Measurements from ENCODE around the gene C10orf88. TPM values are rescaled to one million over a fixed set of nuclear protein-coding genes. Genes with fewer than 3 reads are reported as not detected.

The C10orf88 gene, protein sequence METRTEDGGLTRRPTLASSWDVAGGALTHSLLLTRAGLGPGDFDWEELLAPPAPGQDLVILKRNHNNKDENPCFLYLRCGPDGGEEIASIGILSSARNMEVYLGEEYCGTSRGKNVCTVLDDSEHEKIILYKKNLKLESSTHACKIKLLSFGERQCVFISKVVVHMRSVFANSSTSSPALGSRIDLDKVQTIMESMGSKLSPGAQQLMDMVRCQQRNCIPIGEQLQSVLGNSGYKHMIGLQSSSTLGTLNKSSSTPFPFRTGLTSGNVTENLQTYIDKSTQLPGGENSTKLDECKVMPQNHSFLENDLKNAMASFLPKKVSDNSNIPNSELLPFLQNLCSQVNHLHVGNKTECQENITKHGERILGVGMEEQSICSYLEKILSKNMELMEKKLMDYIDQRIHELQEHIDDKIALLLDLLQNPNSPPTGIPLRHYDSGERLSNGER
- total RNA-seq (2012; rRNA removed) = 5.6 and 9.6 TPM in 2 replicates

DNA sequence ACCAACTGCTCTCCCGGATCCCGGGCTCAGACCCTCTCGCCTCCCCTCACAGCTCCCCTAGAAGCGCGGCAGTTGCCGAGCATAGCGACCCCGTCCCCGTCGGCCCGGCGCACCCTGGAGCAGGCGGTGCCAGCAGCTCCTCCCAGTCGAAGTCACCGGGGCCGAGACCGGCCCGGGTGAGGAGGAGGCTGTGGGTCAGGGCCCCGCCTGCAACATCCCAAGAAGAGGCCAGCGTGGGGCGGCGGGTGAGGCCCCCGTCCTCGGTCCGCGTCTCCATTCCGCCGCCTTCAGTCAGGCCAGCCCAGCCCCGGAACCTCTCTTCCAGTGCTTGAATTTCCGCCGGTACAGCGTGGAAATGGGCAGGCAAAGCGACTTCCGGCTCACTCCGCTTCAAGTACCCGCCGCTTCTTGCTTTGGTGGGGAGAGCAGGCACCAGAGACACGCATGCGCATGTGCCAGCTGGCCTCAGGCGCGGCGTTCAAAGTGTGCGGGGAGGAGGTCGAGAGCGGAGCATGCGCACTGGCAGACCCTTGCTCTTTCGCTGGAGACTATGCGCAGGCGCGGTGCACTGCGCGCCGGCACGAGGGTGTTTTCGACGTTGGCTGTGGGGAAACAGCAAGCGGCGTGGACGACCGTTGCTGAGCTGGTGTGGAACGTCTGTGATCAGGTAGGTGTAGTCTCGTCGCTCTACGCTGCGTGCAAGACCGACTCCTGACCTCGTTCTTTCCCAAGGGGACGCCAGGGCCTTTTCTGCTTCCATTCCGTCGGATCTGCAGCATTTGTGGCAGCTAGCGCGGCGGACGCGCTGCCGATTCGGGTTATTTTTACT is at the start of gene C10orf88:
TSS of gene C10orf88 (minus strand) at position 326 of the 829 bp plus-strand sequence. CDS start at position 277, 49 bp downstream.
- H3K36me3 ChIP-seq (ENCODE audit: insufficient read depth, low read length) = peaks cover 12% of the 10 kb centered on the region
- no peaks in the 10 kb centered on the region for H3K27me3 ChIP-seq (ENCODE audit: control insufficient read depth, insufficient read depth, low read length)
- peaks cover 20% of the 10 kb centered on the region for H3K4me1 ChIP-seq (ENCODE audit: control insufficient read depth, insufficient read depth, low read length)
- no peaks in the 10 kb centered on the region for H3K9me3 ChIP-seq (replicated peaks; ENCODE audit: low read length)
- peak within 1 kb of the TSS; percentile 90 for H3K4me3 ChIP-seq (ENCODE audit: low read length)
- peak within 1 kb of the TSS; percentile 92 for H3K9ac ChIP-seq (ENCODE audit: low read depth, low read length)
- H3K4me2 ChIP-seq (ENCODE audit: low read length) = peak within 1 kb of the TSS; percentile 81

DNA sequence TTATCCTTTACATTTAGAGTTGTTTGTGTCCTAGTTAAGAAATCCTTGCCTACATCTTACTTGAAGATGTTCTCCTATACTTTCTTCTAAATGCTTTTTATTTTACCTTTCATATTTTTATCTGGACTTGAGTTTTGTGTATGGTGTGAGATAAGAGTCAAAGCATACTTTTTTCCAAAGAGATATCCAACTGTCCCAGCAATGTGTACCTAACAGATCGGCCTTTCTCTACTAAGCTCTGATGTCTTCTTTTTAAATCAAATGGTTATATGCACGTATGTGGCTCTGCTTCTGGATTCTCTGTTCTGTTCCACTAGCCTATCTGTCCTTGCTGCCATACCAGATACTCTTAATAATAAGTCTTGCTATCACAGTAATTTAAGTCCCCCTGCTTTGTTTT is 47.3 kb upstream of the C10orf88 start:
- Histone ChIP-seq H3K4me1 (ENCODE audit: control insufficient read depth, insufficient read depth, low read length) (no peaks in the 10 kb centered on the region), H3K36me3 (ENCODE audit: insufficient read depth, low read length) (no peaks in the 10 kb centered on the region), H3K9ac (ENCODE audit: low read depth, low read length) (no peak overlapping the region), H3K4me3 (ENCODE audit: low read length) (no peak overlapping the region), H3K4me2 (ENCODE audit: low read length) (no peak overlapping the region), H3K27me3 (ENCODE audit: control insufficient read depth, insufficient read depth, low read length) (no peaks in the 10 kb centered on the region), H3K9me3 (replicated peaks; ENCODE audit: low read length) (no peaks in the 10 kb centered on the region)

DNA sequence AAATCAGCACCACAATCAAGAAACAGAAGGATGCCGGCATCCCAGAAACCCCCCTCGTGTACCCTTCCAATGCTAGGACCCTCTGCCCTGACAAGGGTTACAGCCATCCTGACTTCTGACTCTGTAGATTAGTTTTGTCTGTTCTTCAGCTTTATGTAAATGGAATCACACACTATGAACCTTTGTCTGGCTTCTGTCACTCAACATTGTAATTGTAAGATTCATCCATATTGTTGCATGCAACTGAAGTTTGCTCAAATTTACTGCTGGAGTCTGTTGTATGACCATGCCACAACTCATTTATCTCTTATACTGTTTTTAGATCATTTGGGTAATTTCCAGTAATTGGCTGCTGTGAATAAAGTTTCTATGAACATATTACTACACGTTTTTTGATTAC is 46.1 kb upstream of the C10orf88 start:
- Histone ChIP-seq H3K4me3 (ENCODE audit: low read length) (no peak overlapping the region), H3K9me3 (replicated peaks; ENCODE audit: low read length) (no peaks in the 10 kb centered on the region)

DNA sequence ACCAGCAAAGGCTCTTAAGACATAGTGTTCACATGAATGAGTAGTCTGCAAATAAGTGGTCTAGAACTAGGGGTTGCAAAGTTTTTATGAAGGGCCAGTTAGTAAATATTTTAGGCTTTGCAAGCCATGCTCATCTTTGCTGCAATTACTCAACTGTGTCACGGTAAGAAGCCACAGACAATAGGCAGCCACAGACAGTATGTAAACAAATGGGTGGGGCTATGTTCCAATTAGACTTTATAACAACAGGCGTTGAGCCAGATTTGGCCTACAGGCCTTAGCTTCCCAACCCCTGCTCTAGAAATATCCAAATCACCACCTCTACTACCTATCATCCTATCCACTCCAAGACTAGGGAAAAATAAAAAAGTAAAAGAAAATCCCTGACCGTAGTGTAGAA is 45.3 kb upstream of the C10orf88 start:
- H3K27me3 ChIP-seq (ENCODE audit: control insufficient read depth, insufficient read depth, low read length) = no peaks in the 10 kb centered on the region
- no peak overlapping the region for H3K4me3 ChIP-seq (ENCODE audit: low read length)
- no peak overlapping the region for H3K4me2 ChIP-seq (ENCODE audit: low read length)
- H3K9ac ChIP-seq (ENCODE audit: low read depth, low read length) = no peak overlapping the region
- H3K9me3 ChIP-seq (replicated peaks; ENCODE audit: low read length) = no peaks in the 10 kb centered on the region
- H3K4me1 ChIP-seq (ENCODE audit: control insufficient read depth, insufficient read depth, low read length) = no peaks in the 10 kb centered on the region
- peaks cover 15% of the 10 kb centered on the region for H3K36me3 ChIP-seq (ENCODE audit: insufficient read depth, low read length)

More for the DNA sequence above, 46.1 kb upstream of the C10orf88 start:
- H3K9ac ChIP-seq (ENCODE audit: low read depth, low read length) = no peak overlapping the region
- peaks cover 10% of the 10 kb centered on the region for H3K36me3 ChIP-seq (ENCODE audit: insufficient read depth, low read length)
- no peak overlapping the region for H3K4me2 ChIP-seq (ENCODE audit: low read length)
- no peaks in the 10 kb centered on the region for H3K4me1 ChIP-seq (ENCODE audit: control insufficient read depth, insufficient read depth, low read length)
- H3K27me3 ChIP-seq (ENCODE audit: control insufficient read depth, insufficient read depth, low read length) = no peaks in the 10 kb centered on the region

GRCh38 chr10:122998934-122999333 is 44.9 kb upstream of the C10orf88 start:
- peaks cover 19% of the 10 kb centered on the region for H3K36me3 ChIP-seq (ENCODE audit: insufficient read depth, low read length)
- H3K4me3 ChIP-seq (ENCODE audit: low read length) = no peak overlapping the region

DNA sequence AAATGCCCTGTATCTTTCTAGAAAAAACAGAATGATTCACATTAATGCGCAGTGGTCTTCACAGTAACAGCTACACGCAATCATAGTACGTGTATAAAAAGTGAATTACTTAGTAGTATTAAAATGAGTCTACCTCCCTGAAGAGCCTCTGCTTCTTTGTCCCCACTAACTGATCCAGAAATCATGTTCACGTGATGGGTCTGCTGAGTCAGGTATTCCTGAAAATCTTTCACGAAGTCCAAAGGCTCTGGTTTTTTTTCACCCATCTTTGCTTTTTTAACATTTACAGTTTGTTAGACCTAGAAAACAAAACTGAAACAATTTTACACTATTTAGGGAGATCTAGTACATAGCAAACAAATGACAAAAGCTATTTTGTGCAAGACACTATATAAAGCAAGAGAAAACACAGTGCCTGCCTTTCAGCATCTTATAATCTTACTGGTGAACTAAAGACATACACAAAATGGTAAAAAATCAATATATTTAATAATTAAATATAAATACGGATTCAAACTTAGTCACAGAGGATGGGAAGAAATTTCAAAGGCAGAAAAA is 44.4 kb upstream of the C10orf88 start:
- H3K4me1 ChIP-seq (ENCODE audit: control insufficient read depth, insufficient read depth, low read length) = no peaks in the 10 kb centered on the region
- no peaks in the 10 kb centered on the region for H3K9me3 ChIP-seq (replicated peaks; ENCODE audit: low read length)
- H3K4me2 ChIP-seq (ENCODE audit: low read length) = no peak overlapping the region
- peaks cover 22% of the 10 kb centered on the region for H3K36me3 ChIP-seq (ENCODE audit: insufficient read depth, low read length)
- H3K9ac ChIP-seq (ENCODE audit: low read depth, low read length) = no peak overlapping the region
- no peak overlapping the region for H3K4me3 ChIP-seq (ENCODE audit: low read length)
- no peaks in the 10 kb centered on the region for H3K27me3 ChIP-seq (ENCODE audit: control insufficient read depth, insufficient read depth, low read length)

More at GRCh38 chr10:122998934-122999333, 44.9 kb upstream of the C10orf88 start:
- Histone ChIP-seq H3K9me3 (replicated peaks; ENCODE audit: low read length) (no peaks in the 10 kb centered on the region), H3K27me3 (ENCODE audit: control insufficient read depth, insufficient read depth, low read length) (no peaks in the 10 kb centered on the region), H3K4me1 (ENCODE audit: control insufficient read depth, insufficient read depth, low read length) (no peaks in the 10 kb centered on the region), H3K4me2 (ENCODE audit: low read length) (no peak overlapping the region), H3K9ac (ENCODE audit: low read depth, low read length) (no peak overlapping the region)

GRCh38 chr10:122997864-122998263 is 43.8 kb upstream of the C10orf88 start:
- no peaks in the 10 kb centered on the region for H3K4me1 ChIP-seq (ENCODE audit: control insufficient read depth, insufficient read depth, low read length)
- H3K9ac ChIP-seq (ENCODE audit: low read depth, low read length) = no peak overlapping the region
- H3K9me3 ChIP-seq (replicated peaks; ENCODE audit: low read length) = no peaks in the 10 kb centered on the region
- H3K27me3 ChIP-seq (ENCODE audit: control insufficient read depth, insufficient read depth, low read length) = no peaks in the 10 kb centered on the region
- H3K36me3 ChIP-seq (ENCODE audit: insufficient read depth, low read length) = peaks cover 22% of the 10 kb centered on the region
- H3K4me2 ChIP-seq (ENCODE audit: low read length) = no peak overlapping the region
- H3K4me3 ChIP-seq (ENCODE audit: low read length) = no peak overlapping the region

DNA sequence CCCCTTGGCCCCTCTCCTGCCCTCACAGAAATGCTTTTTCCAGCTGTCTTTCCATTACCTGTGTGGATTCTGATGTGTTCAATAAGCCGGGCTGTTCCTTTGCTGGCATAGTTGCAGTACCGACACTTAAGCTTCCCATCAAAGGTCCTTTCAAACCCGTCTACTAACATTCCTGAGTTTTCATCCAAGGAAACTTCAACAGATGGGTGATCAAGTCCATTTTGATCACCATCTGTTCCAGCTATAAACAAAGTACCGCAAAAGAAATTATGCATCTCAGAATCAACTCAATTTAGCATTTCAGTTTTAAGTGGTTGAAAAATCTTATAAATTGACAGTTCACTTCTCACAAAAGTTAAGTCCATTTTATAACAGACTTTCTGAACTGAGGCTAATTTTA is 41.9 kb upstream of the C10orf88 start:
- H3K4me3 ChIP-seq (ENCODE audit: low read length) = no peak overlapping the region
- no peaks in the 10 kb centered on the region for H3K27me3 ChIP-seq (ENCODE audit: control insufficient read depth, insufficient read depth, low read length)
- no peak overlapping the region for H3K4me2 ChIP-seq (ENCODE audit: low read length)
- no peak overlapping the region for H3K9ac ChIP-seq (ENCODE audit: low read depth, low read length)
- no peaks in the 10 kb centered on the region for H3K4me1 ChIP-seq (ENCODE audit: control insufficient read depth, insufficient read depth, low read length)
- H3K9me3 ChIP-seq (replicated peaks; ENCODE audit: low read length) = no peaks in the 10 kb centered on the region
- peaks cover 33% of the 10 kb centered on the region for H3K36me3 ChIP-seq (ENCODE audit: insufficient read depth, low read length)

DNA sequence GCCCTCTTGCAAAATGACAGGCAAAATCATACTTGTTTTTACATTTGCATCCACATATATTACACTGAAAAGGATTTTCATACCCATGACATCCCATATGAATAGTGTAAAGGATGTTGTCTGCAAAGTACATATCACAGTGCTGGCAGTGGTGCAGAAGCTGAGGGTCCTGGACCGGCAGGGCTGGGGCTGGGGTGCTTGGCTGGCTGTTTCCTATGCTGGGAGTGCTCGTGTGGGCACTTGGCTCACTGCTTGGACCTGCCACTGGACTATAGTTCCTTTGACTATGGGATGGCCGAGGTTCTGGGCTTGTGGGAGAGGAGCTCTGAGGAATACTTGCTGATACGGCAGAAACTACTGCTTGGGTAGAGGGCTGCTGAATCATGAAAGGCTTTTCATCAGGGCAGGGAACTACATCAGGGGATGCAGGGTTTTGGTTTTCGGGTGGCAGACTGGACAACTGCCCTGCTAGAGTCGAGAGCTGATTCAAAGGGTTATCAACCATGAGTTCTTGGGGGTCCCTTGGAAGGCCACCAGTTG is 39.8 kb upstream of the C10orf88 start:
- H3K4me1 ChIP-seq (ENCODE audit: control insufficient read depth, insufficient read depth, low read length) = peaks cover 8% of the 10 kb centered on the region
- H3K36me3 ChIP-seq (ENCODE audit: insufficient read depth, low read length) = peaks cover 34% of the 10 kb centered on the region
- H3K9me3 ChIP-seq (replicated peaks; ENCODE audit: low read length) = no peaks in the 10 kb centered on the region
- H3K9ac ChIP-seq (ENCODE audit: low read depth, low read length) = no peak overlapping the region
- no peak overlapping the region for H3K4me3 ChIP-seq (ENCODE audit: low read length)
- no peak overlapping the region for H3K4me2 ChIP-seq (ENCODE audit: low read length)
- no peaks in the 10 kb centered on the region for H3K27me3 ChIP-seq (ENCODE audit: control insufficient read depth, insufficient read depth, low read length)

- no peaks in the 10 kb centered on the region for H3K9me3 ChIP-seq (replicated peaks; ENCODE audit: low read length)
- no peaks in the 10 kb centered on the region for H3K27me3 ChIP-seq (ENCODE audit: control insufficient read depth, insufficient read depth, low read length)
- H3K4me2 ChIP-seq (ENCODE audit: low read length) = no peak overlapping the region
- H3K4me1 ChIP-seq (ENCODE audit: control insufficient read depth, insufficient read depth, low read length) = peaks cover 8% of the 10 kb centered on the region
- no peak overlapping the region for H3K4me3 ChIP-seq (ENCODE audit: low read length)
- peaks cover 37% of the 10 kb centered on the region for H3K36me3 ChIP-seq (ENCODE audit: insufficient read depth, low read length)
- no peak overlapping the region for H3K9ac ChIP-seq (ENCODE audit: low read depth, low read length)
Observed at GRCh38 chr10:122992031-122992585, 38.1 kb upstream of the C10orf88 start.

- Histone ChIP-seq H3K9ac (ENCODE audit: low read depth, low read length) (no peak overlapping the region), H3K4me1 (ENCODE audit: control insufficient read depth, insufficient read depth, low read length) (peaks cover 8% of the 10 kb centered on the region), H3K36me3 (ENCODE audit: insufficient read depth, low read length) (peaks cover 30% of the 10 kb centered on the region), H3K9me3 (replicated peaks; ENCODE audit: low read length) (no peaks in the 10 kb centered on the region), H3K4me2 (ENCODE audit: low read length) (no peak overlapping the region), H3K4me3 (ENCODE audit: low read length) (no peak overlapping the region), H3K27me3 (ENCODE audit: control insufficient read depth, insufficient read depth, low read length) (no peaks in the 10 kb centered on the region)
Observed at GRCh38 chr10:122990278-122990677, 36.3 kb upstream of the C10orf88 start.
